T-helper 2 cell treated with Interferon-gamma antibody and Interleukin-4, amounts not matched to agents 100 ng/mL and 5 ng/mL, for 36 hours (primary cell): Measurements from ENCODE around the gene RPRM. TPM values are rescaled to one million over a fixed set of nuclear protein-coding genes. Genes with fewer than 3 reads are reported as not detected.
"Not testable (repeated sequence)": the region's sequence is repeated elsewhere in the genome, so short reads cannot be mapped to it uniquely, and the experiment has no call there.

Experiments
- intact Hi-C: fragments of 100-400 bp; cut with micrococcal nuclease; formaldehyde crosslinking; loops from one replicate; pipeline ENCODE4 v1.15.1; 2023
- total RNA-seq: library from RNA; stranded (reverse); gene quantifications from 2 replicates; pipeline ENCODE4 v1.2.3, GENCODE V29; 2022

RPRM gene
- not detected in 2 replicates for total RNA-seq

DNA sequence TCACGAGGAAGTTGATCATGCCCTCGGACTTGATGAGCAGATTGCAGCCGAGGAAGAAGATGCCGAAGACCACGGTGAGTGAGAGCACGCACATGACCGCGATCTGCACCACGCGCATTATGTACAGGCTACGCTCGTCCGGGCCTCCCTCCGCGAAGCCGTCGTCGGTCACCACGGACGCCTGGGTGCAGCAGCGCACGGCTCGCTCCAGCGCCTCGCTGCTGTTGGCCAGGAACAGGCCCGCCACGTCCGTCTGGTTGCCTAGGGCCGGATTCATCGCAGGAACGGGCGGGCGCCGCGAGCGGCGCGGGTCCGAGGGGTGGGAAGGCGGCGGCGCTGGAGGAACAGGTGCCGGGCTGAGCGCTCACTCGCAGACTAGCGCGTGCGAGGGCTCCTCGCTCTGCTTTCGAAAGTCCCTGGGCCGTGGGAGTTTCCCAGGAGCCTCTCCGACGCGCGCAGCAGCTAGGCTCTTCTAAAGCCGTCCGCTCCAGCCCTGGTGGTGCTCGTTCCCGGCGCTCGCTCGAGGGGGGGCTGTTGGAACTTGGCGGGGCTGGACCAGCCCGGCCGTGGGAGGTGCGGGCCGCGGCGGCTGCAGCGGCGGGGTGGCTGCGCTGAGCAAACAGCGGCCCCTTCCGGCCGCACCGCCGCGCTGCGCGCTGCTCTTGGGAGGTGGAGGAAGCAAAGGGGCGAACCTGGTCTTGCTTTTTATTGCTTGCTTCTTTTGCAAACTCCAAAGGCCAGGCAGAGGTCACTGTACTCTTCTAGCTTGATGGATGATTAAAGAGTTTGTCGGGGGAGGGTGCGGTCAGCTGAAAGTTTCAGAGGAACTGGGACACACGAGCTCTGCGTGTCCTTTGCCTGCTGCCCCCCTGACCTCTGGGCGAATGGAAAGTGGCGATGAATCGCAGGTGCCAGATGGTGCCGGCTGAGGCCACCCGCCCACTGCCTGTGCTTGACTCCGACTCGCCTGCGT is at the start of gene RPRM:
Gene RPRM, minus strand, starts transcription at position 474 of the 973 bp plus-strand sequence. Its CDS starts 197 bp downstream, at position 277.
- intact Hi-C loops = loop anchor here (1.0 to 2.0 kb wide), 2 partner anchors 315 to 1442 kb away; no protein-coding TSS in a partner anchor

DNA sequence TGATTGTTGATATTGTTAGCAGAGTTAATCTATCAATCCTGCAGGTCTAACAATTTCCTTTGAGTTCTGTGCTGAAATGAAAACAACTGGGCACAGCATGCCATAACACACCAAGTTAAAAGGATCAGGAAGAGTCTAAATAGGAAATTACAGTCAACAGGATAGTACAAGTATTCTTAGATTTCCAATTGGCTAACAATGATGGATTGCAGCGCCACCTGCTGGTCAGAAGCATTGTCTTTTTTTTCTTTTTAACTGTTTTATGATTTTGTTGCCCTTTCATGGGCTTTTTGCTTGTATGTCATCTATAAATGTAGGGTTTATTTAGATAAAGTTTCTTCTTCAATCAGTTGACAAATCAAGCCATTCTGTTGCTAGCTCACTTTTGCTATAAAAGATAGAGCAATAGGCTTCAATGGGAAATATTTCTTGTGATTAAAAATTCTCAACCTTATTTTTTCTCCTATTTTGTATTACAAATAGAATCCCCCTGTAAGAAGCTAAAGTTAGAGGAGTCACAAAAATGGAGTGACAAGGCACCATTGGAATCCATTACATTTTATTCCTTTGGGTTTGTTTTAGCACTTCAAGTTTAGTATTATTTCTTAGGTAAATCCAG is 40.8 kb upstream of the RPRM start:
- intact Hi-C loops = loop anchor here (1.0 to 5.0 kb wide), 4 partner anchors 357 to 1342 kb away; partner anchors contain the start of gene STAM2

DNA sequence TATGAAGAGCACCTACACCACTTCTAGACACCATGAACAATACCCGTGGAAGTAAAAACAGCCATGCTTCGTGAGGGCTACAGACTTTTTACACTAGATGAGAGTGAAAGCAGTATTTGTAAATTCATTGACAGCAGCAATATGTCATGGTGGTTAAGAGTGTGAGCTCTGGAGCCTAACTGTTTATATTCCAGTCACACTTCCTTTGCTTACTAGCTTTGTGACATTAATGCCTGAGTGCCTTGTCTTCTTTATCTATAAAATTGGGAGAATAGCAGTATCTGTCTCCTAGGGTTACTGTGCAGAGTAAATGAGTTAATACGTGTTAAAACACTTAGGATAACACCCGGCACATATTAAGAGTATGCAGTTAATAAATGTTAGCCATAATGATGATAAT is 33.8 kb upstream of the RPRM start:
- intact Hi-C loops = no loop called here

DNA sequence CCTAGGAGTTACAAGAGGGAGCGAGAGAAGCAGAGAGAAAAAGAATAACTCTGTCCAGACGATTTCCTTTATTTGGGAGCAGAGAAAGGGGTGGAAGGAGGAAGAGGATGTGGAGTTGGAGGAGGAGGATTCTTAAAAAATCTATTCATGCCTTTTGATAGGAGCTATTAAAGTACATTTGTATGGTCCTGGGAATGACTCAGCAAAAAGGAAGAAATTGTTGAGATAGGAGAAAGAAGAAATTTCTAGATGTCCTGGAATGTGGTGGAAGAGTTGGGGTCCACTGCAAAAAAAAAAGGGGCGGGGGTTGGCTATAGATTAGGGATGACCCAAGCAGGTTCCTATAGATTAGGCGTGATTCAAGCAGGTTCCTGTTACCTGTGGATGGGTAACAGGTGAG is 32.4 kb upstream of the RPRM start:
- intact Hi-C loops = no loop called here

DNA sequence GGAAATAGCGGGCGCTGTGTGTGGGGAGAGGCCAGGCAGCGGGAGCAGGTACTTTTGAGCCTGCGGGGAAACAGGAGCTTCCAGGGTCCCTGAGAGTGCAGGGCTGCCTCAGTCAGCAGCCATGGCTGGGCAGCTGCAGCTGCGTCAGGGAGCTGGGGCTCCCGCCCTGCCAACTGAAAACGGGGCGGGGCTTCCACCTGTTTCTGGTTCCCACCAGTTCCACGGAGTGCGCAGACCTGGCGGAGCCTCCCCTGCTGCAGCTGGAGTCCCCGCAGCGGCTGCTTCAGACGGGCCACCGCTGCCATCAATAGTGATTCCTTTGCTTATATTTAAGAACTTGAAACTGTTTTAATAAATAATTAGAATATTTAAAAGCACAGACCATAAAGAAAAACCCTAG is 30.6 kb upstream of the RPRM start:
- intact Hi-C loops = no loop called here

DNA sequence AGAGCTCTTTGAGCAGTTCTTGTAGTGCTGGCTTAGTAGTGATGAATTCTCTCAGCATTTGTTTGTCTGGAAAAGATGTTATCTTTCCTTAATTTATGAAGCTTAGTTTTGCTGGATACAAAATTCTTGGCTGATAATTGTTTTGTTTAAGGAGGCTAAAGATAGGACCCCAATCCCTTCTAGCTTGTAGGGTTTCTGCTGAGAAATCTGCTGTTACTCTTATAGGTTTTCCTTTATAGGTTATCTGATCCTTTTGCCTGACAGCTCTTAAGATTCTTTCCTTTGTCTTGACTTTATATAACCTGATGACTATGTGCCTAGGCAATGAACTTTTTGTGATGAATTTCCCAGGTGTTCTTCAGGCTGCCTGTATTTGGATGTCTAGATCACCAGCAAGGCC is 27.9 kb upstream of the RPRM start:
- intact Hi-C loops = not testable (repeated sequence)

DNA sequence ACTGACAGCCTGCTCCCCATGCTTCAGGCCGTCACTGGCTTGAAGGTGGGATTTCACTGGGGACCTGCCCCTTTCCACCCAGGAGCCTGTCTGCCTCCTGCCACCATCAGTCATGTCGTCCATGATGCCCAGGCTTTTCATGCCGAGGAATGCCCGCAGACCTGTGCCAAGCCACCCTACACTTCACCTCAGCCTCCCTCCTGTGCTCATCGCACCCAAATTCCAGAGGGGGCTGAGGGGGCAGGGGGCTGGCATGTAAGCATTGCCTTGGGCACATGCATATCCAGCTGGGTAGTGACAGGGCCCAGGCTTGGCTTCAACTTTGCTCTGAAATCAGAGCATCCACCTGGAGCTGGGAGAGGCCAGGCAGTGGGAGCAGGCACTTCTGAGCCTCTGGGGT is 20.9 kb upstream of the RPRM start:
- intact Hi-C loops = no loop called here

DNA sequence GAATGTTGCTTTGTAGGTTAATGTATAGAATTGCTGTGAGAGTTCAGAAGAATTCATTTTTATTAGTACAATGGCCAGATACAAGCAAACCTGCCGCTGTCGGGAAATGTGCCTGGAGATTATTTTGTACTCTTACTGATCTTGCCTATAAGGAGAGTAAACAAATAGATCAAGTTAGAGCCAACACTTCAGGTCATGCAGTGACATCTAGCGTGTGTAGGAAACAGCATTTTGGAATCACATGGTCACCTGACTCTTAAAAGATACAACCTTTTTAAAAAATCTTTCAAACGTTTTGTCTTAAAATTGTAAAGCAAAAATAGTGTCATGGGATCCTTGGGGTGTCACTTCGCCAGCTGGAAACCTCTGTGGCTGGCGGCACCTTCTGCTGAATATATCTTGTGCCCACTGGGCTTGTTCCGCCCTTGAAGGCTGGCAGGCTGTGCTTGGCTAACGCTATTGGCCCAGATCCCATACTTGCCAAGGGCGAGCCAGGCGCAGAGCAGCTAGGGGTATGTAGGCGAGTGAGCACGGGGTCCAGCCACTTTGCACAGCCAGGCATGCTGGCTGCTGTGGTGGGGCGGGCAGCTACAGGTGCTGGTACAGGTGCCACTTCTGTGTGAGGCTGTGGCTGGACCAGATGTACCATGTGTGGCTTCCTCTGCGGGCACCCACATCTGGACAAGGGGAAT is 19.5 kb upstream of the RPRM start:
- intact Hi-C loops = no loop called here

DNA sequence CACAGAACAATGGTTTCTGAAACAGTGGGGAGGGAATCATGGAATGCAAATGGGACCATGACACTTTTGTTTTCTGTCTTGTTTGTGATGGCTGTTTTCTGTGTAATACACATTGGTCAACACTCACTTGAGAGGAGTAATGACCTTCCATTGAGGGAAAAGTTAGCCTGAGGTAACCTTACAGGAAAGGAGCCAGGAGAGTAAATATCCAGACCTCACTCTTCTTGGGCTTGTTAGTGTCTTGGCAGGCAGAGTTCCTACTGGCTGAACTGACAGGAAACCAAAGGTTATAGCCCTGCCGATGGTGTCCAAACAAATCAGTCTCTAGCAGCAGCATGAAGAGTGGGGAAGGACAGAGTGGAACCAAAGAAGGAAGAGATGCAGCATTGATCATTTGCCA is 17.2 kb upstream of the RPRM start:
- intact Hi-C loops = no loop called here

DNA sequence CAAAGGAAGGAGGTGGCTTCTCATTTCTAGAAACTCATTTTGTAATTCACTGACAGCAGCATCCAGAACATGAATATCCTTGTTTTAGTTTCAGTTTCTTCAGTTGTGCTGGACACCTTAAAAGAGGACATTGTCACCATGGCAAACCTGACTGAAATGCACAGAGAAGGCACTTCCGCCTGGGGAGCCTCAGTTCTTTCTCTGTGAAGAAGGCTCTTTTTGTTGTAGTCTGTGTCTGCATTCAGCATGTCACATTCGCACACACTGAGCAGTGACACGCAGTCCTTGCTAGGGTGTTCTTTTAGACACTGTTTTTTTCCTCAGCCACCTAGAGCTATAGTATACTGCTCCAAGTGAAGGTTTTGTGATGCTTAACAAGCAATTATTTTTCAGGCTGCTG is 9.5 kb upstream of the RPRM start:
- intact Hi-C loops = no loop called here

DNA sequence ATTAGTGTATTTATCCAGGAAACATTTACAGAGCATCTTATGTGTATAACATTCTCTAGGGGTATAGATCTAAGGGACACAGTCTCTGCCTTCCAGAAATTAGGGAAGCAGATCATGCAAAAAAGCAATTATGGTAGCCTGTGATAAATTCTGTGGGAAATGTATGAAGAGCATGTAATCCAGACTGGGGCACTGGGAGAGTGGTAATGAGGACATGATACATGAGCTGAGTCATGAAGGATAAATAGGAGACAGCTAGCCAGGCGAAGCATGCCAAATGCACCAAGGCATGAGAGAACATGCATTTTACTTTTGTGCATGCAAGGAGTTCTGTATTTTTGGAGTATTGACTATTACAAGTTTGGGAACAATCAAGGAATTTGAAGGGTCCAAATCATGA is 8.9 kb upstream of the RPRM start:
- intact Hi-C loops = no loop called here

DNA sequence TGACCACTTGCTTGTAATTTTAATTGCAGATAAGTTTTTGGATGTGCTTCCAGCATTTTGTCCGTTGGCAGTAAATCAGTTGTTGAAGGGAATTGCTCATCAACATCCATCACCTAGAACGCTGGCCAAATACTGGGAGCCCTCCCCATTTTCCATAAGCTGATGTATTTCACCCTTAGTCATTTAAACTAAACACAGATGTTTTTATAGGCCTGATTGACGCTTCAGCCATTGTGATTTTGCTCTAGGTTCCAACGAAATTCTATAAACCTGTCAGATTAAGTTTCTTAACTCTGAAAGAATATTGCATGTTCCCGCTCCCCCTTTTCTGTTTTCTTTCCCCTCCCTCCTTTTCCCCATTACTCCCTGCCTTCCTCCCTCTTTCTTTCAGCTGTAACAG is 1.0 kb upstream of the RPRM start:
- intact Hi-C loops = loop anchor here (2.0 kb wide), 1 partner anchor 1443 kb away; no protein-coding TSS in a partner anchor

DNA sequence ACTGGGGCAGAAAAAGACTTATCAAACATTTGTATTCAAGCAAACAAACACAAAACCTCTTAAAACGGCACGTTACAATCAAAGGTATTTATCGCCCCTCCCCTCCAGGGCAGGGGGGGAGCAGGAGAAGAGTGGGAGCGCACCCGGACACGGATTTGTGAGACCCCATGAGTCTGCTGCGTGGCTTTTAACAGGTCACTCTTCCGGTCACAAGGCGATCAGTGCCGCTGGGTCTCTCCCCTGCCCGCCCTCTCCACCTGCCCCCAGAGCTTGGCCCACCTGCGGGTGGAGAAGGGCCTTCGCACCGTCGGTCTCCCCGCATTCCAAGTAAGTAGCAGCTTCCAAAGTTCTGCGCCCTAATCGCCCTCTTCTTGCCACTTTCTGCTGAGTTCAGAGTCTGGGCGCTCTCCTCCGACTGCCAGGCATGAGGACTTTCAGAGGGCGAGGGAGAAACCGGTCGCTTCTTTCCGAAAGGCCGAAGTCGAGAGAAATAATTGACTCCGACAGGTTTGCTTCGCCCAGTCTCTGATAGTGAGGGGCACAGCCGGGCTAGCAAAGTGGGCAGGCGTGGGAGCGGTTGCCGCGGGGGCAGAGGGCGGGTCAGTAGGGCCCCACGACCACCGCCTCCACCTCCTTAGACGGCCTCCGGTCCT is 800 bp downstream of the RPRM start:
- intact Hi-C loops = loop anchor here (1.0 to 2.0 kb wide), 2 partner anchors 314 to 1441 kb away; no protein-coding TSS in a partner anchor

DNA sequence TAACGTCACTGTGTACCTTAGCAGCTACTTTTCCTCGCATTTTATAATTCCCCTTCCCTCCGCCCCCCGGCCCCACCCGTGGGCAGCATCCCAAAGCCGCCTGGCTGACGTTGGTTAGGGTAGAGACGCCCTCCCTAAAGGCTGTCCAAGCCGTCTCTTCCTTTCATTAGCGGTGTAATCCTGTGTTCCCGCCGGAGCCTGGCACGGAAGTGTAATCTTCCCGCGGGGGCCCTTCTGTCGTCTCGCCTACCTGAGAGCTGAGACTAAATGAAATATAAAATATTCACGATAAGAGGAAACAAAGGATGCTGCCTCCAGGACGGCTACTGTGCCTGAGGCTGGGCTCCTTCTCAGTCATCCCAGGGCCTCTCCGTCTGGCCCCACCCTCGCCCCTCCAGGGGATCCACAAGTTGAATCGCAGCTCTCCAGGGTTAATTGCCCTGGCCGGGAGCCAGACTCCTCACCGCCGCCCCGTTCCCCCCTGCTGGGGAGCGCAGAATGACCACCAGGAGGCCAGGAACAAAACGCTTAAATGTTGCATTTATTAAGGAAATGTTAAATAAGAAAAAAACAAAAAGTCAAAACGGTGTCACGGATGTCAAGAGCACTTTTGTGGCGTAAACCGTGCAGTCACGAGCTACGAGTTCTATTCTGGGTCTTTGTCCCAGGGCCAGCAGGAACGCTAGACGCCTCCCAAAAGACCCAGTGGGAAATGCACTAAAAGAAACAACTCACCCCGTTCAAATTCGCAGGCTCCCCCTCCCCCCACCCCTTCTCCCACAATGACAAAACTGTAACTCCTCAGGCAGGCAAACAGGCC is 1.5 kb downstream of the RPRM start:
- intact Hi-C loops = no loop called here

DNA sequence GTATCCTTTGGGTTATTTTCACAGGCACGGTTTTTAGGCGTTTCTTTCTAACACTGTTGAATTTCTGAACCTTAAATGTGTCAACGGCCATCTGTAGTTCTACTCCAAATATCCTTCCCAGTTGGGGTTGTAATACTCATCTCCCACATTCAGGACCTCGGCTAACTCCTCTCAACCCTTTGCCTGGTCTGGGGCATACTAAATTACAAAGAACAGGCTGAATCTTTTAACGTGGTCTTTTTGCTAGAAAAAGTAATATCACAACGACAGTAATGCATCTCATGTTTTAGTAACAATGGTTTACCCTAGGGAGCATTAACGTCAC is 2.1 kb downstream of the RPRM start:
- intact Hi-C loops = no loop called here

DNA sequence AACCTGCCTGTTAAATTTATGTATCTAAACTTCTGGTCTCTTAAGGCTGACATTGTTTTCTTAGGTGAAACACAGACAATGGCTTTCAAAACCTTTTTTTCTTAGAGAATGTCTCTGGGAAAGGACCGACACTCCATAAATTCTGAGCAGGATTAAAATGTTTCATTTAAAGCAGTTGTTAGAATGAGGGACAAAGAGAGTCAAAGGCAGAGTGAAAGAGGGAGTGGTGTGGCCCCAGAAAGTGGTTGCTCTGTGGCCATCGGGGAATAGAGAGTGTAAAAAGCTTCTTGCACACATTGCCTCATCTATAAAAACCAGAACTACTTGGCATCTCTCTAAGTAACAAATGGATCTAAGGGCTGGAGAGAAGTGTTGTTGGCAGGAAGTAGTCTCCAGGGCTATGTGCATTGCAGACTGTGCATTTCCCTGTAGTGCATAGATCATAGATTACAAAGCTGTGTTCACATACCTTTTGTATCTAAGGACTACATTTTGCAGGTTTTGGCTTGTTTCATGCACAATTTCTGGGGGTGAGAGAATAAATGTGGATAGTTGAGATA is 3.6 kb downstream of the RPRM start:
- intact Hi-C loops = no loop called here

DNA sequence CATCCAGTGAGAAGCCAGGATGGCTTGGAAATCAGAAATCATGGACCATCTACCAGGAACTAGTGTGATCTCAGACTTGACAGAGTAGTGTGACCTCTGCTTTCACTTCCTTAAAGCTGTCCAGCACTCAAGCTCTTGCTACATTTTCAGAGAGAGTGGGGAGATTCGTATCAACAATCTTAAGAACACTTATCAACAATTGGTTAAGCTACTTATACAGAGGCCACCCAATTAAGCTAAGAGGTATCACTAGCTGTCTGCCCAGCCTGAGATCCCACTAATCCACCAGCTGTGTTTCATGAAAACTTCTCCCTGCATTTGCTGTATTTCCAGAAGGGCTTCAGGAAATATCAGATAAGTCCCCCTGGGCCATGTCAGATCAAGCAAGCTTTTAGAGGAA is 4.2 kb downstream of the RPRM start:
- intact Hi-C loops = no loop called here

DNA sequence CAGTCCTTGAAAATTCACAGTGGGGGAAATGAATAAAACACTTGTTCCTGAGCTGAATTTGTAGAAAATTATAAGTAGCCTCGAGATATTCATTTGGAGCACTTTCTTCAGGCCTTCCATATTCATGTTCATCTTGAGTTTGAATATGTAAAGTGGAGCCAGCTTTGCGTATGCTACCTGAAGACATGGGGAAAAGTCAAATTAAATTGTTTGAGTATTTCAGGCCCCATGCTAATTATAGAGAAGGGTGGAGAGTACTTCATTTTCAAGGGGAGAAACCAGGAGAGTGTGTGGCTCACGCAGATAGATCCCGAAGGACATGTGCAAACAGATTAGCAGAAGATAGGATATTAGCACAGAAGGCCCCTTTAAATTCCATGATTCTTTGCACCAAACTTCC is 7.7 kb downstream of the RPRM start:
- intact Hi-C loops = no loop called here

DNA sequence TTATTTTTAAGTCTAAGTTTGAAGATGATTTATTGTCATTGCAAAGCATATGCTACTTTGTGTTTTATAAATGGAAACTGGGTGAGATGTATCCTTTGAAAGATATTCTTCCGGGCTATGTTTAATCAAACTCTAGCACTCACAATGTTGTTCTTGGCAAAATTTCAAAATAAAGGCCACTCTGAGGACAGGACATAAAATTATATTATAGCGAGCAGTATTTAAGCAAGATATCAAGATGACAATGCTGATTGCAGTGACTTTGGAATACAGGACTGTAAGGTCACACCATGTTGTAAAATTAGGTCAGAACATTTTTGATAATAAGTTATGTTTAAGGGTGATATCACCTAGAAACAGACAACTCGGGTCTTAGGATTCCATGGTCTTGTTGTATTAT is 14.2 kb downstream of the RPRM start:
- intact Hi-C loops = no loop called here

DNA sequence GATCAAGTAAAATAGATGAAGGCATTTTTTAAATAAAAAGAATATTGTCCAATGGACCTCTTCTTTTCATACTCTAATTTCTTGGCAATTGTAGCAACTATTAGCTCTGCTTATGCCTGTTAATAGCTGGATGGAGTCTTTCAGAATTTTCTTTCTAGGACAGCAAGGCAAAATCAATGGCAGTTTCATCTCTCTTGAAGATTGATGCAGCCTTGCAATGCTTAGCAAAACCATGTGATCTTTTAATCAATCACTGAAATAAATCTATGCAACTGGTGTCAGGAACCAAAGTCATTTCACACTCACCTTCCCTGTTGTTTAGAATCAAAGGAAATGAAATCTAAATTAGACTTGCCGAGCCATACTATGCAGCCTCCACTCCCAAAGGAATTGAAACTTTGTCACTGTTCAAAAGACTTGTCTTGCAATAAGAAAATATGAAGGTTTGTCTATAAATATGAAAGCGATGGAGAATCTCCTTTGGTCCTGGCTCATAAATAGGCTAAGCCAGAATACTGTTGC is 16.2 kb downstream of the RPRM start:
- intact Hi-C loops = no loop called here
